Coronary artery (tissue), 2 donors: ENCODE data around the gene RSAD1.
A peak's percentile ranks its signal among the peaks of the same experiment; 100 is the strongest.
"Not testable (repeated sequence)": the region's sequence is repeated elsewhere in the genome, so short reads cannot be mapped to it uniquely, and the experiment has no call there.

Source experiments
- DNase-seq: peaks from one replicate; pipeline ENCODE4 v3.0.0-alpha.2; 2017; ENCODE audit warnings: low spot score
- H3K27ac ChIP-seq, 2 donors: fragments of 200-600 bp; sonication (generic); one replicate each; pipeline ENCODE4 v1.5.1; 2016 to 2019
- H3K4me3 ChIP-seq: fragments of 200-600 bp; sonication (generic); 2 replicates; pipeline ENCODE4 v1.5.1; 2016; ENCODE audit warnings: mild to moderate bottlenecking, moderate library complexity
- CTCF ChIP-seq: fragments of 200-600 bp; sonication (generic); IDR thresholded peaks from one replicate; pipeline ENCODE4 v1.5.1; 2019; ENCODE audit warnings: antibody characterized with exemption

The RSAD1 gene

GRCh38 chr17:50473901-50474300 is 4.8 kb upstream of the RSAD1 start:
- no peak for TF ChIP-seq CTCF
- no peak overlapping the region for H3K27ac ChIP-seq
- no peak for DNase-seq
- no peak overlapping the region for H3K4me3 ChIP-seq

- Histone ChIP-seq H3K27ac (no peak overlapping the region), H3K4me3 (no peak overlapping the region)
- DNase-seq, result no peak
- TF ChIP-seq CTCF, result no peak
Measured at GRCh38 chr17:50474523-50474922, 4.1 kb upstream of the RSAD1 start.

- no peak for TF ChIP-seq CTCF
- H3K4me3 ChIP-seq, result no peak overlapping the region
- no peak overlapping the region for H3K27ac ChIP-seq
- no peak for DNase-seq
Measured at GRCh38 chr17:50475362-50475761, 3.3 kb upstream of the RSAD1 start.

- DNase-seq, H3K27ac ChIP-seq, H3K4me3 ChIP-seq: not testable (repeated sequence)
Measured at GRCh38 chr17:50475775-50476544, 2.7 kb upstream of the RSAD1 start.

- DNase-seq, result no peak
- no peak for TF ChIP-seq CTCF
- Histone ChIP-seq H3K27ac (no peak overlapping the region), H3K4me3 (no peak overlapping the region)
Measured at GRCh38 chr17:50476545-50477315, 1.9 kb upstream of the RSAD1 start.

- TF ChIP-seq CTCF, result no peak
- peak; percentile 72 for DNase-seq
- H3K4me3 ChIP-seq, result peak overlapping the region; percentile 90
- peak overlapping the region; percentile 91 to 94 for H3K27ac ChIP-seq
Measured at GRCh38 chr17:50477976-50478375, 684 bp upstream of the RSAD1 start.

- DNase-seq, result peak; percentile 84
- Histone ChIP-seq H3K27ac (peak overlapping the region; percentile 91 to 94), H3K4me3 (peak overlapping the region; percentile 90)
- peak; percentile 39 for TF ChIP-seq CTCF
Measured at GRCh38 chr17:50479522-50480141, 972 bp downstream of the RSAD1 start.
